ENCODE data around the gene APOLD1.
"Not testable (repeated sequence)": the region's sequence is repeated elsewhere in the genome, so short reads cannot be mapped to it uniquely, and the experiment has no call there.

The APOLD1 gene

DNA sequence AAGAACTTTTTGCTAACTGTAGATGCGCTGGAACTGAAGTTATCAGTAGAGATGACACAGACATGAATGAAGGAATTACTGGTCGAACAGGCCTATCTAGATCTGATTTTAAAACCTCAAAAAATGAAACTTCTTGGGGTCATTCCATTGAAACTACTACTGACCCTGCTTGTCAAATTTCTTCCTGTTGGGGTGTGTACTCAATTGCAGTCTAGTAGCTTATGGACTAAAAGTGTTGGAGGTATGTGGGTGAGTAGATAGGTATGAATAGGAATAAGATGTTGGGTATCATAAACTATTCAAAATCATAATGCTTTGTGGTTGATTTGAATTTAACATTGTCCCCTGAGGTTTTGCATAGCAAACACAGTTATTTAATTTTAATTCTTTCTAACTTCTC lies 9.2 kb downstream of the APOLD1 start:
- no peak overlapping the region for H3K4me3 ChIP-seq (ENCODE audit: low read length)
- TF ChIP-seq ZNF274 (IDR thresholded peaks at IDR 0.05; ENCODE audit: low read depth, low read length) = no peak

GRCh38 chr12:12796171-12796570 lies 10.7 kb downstream of the APOLD1 start:
- no peak for TF ChIP-seq ZNF274 (IDR thresholded peaks at IDR 0.05; ENCODE audit: low read depth, low read length)
- H3K4me3 ChIP-seq (ENCODE audit: low read length) = no peak overlapping the region

GRCh38 chr12:12796928-12797793 lies 11.7 kb downstream of the APOLD1 start:
- no peak overlapping the region for H3K4me3 ChIP-seq (ENCODE audit: low read length)
- no peak for TF ChIP-seq ZNF274 (IDR thresholded peaks at IDR 0.05; ENCODE audit: low read depth, low read length)

GRCh38 chr12:12797794-12798152 lies 12.3 kb downstream of the APOLD1 start:
- H3K4me3 ChIP-seq (ENCODE audit: low read length) = no peak overlapping the region

DNA sequence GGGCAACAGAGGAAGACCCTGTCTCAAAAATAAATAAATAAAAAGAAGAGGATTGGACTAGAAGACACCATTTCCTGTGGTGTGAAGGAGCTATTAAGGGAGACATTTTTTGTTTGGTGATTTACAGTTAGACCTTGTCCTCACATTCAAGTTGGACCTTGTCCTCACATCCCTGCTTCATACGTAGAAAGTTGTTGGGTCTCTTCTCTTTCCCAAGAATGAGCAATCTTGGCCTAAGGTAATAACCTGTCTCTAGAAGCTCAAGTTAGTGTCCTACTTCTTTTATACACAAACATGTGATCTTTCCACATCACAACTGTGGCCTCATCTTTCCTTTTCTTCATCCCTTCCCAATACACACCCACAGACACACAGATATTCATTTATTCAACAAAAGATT lies 13.0 kb downstream of the APOLD1 start:
- no peak for TF ChIP-seq ZNF274 (IDR thresholded peaks at IDR 0.05; ENCODE audit: low read depth, low read length)

More at GRCh38 chr12:12797794-12798152, 12.3 kb downstream of the APOLD1 start:
- TF ChIP-seq ZNF274 (IDR thresholded peaks at IDR 0.05; ENCODE audit: low read depth, low read length) = no peak

DNA sequence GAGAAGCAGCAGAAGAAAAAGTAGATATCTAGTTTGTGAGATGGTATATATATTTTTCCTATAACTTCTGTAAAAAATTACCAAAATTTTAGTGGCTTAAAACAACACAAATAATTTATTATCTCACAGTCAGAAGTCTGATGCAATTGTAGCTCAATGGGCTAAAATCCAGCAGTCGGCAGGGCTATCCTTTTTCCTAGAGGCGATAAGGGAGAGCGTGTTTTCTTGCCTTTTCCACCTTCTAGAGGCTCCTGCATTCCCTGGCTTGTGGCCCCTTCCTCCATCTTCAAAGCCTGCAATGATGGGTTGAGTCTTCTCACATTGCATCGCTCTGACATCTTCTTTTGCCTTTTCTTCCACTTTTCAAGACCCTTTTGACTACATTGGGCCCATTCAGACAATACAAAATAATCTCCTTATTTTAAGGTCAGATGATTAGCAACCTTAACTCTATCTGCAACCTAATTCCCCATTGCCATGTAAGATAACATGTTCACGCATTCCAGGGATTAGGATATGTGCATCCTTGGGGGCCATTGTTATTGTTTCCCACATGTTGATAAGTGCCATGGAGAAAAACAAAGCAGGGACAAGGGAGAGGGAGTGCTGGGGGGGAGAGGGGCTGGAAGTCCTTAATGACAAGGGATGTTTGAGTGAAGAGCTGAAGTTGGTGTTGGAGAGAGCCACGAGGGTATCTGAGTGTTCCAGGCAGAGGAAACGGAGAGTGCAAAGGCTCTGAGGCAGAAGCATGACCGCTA lies 13.9 kb downstream of the APOLD1 start:
- TF ChIP-seq ZNF274 (IDR thresholded peaks at IDR 0.05; ENCODE audit: low read depth, low read length) = no peak
- H3K4me3 ChIP-seq (ENCODE audit: low read length) = no peak overlapping the region

More for the DNA sequence above, 13.0 kb downstream of the APOLD1 start:
- H3K4me3 ChIP-seq (ENCODE audit: low read length) = no peak overlapping the region

DNA sequence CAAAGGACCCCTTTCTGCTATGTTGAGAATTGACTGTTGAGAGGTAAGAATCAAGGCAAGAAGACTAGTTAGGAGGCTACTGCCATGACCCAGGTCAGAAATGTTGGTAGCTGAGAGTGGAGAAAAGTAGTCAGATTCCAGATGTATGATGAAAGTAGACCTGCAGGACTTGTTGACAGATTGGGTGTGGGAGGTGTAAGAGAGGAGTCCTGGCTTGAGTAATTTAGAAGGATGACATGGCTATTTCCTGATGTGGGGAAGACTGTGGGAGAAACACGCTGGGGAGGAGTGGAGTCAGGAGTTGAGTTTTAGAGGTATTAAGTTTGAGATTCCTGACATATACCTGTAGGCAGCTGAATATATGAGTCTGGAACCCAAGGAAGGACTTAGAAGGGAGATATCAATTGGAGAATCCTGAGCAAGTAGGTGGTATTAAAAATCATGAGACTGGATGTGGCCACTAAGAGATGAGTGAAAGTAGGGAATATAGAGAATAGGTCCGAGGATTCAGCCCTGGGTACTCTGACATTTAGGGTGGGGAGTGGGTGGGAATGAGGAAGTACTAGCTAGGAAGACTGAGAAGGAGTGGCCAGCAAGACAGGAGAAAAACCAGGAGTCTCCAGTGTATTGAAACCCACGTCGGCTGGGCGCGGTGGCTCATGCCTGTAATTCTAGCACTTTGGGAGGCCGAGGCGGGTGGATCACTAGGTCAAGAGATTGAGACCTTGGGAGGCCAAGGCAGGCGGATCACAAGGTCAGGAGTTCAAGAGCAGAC lies 15.1 kb downstream of the APOLD1 start:
- TF ChIP-seq ZNF274 (IDR thresholded peaks at IDR 0.05; ENCODE audit: low read depth, low read length) = no peak
- H3K4me3 ChIP-seq (ENCODE audit: low read length) = no peak overlapping the region

DNA sequence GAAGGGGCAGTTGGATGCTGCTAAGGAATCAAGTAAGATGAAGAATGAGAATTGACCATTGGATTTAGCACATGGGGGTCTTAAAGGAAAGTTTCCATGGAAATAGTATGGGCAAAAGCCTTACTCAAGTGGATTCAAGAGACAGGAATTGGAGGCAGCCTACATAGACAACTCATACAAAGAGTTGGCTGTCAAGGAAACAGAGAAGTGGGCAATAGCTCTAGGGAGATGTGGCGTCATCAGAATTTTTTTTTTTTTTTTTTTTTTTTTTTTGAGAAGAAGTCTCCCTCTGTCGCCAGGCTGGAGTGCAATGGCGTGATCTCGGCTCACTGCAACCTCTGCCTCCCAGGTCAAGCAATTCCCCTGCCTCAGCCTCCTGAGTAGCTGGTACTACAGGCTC lies 16.2 kb downstream of the APOLD1 start:
- not testable (repeated sequence) for H3K4me3 ChIP-seq (ENCODE audit: low read length)

DNA sequence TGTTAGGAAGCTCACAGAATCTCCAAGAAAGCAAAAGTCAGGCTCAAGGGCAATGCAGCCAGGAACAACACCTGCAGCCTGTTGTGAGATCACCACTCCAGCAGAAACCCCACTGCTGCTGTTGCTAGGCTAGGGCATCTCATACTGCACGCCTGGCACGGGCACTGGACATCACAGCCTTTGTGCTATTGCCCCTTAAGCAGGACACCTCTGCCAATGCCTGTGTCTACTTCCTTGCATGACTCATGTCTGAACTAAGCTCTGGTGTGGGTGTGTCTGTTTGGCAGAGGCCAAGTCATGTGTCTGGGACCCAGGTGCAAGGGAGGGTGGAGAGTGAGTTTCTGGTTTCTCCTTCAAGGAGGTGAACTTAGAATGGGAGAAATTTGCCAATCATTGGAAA lies 17.7 kb downstream of the APOLD1 start:
- no peak for TF ChIP-seq ZNF274 (IDR thresholded peaks at IDR 0.05; ENCODE audit: low read depth, low read length)

DNA sequence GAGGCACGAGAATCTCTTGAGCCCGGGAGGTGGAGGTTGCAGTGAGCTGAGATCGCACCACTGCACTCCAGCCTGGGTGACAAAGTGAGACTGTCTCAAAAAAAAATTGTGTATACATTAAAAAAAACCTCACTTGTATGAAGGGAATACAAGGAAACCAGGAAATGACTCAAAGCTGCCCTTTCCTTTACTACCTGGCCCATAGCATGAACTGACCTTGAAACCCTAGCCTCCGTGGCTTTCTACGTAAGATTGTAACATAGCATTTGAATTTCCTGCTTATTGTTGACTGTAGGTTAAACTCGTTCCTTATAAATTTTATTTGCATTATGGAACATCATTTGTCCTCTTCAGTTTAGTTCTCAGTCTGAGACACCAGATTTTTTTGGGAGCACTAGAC lies 18.6 kb downstream of the APOLD1 start:
- H3K4me3 ChIP-seq (ENCODE audit: low read length) = no peak overlapping the region
- TF ChIP-seq ZNF274 (IDR thresholded peaks at IDR 0.05; ENCODE audit: low read depth, low read length) = no peak

More for the DNA sequence above, 17.7 kb downstream of the APOLD1 start:
- no peak overlapping the region for H3K4me3 ChIP-seq (ENCODE audit: low read length)

DNA sequence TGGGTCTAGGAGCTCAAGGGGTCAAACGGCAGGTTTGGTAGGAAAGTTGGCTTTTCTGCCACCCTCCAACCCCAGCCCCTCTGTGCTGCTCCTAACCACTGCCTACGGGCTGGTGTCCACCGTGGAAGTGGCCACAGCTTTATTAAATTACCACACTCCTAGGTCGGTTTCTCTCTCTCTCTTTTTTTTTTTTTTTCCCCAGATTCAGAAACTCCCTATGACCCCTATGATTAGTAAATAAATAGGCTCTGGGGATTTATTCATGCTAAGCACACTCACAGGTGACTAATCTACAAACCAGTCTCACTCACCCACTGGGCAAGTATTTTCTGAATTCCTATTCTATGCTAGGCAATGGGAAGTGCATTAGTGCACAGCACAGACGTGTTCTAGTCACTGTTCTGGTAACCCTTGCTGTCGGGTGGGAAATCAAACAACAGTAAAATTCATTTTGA lies 19.0 kb downstream of the APOLD1 start:
- no peak overlapping the region for H3K4me3 ChIP-seq (ENCODE audit: low read length)
- TF ChIP-seq ZNF274 (IDR thresholded peaks at IDR 0.05; ENCODE audit: low read depth, low read length) = no peak

GRCh38 chr12:12806784-12807516 lies 21.5 kb downstream of the APOLD1 start:
- TF ChIP-seq ZNF274 (IDR thresholded peaks at IDR 0.05; ENCODE audit: low read depth, low read length) = no peak
- no peak overlapping the region for H3K4me3 ChIP-seq (ENCODE audit: low read length)

- not testable (repeated sequence) for H3K4me3 ChIP-seq (ENCODE audit: low read length)
Measured at GRCh38 chr12:12807517-12807903, 22.1 kb downstream of the APOLD1 start.

All from GM08714 (cell line).